ENCODE measurements around the gene DIAPH1. TPM values are rescaled to one million over a fixed set of nuclear protein-coding genes. Genes with fewer than 3 reads are reported as not detected.

The DIAPH1 gene
- total and polyA plus RNA-seq, 4 donors = 51.5 to 74.7 (median 70.9) TPM

- TF ChIP-seq HNF4G (IDR thresholded peaks at IDR 0.05) = no peak
These were observed 126.5 kb downstream of the DIAPH1 start (continued) for GRCh38 chr5:141492168-141492885.

GRCh38 chr5:141491323-141492167, 127.3 kb downstream of the DIAPH1 start:
- peaks cover 0 to 9% (median 4%) of the 10 kb centered on the region in 4 donors for H3K4me1 ChIP-seq (ENCODE audit: control insufficient read depth in 4 of 4, insufficient read depth in 4 of 4, low read length in 3 of 4)
- H3K9ac ChIP-seq (ENCODE audit: low read depth in 1 of 2, low read length in 2 of 2) = no peak overlapping the region
- DNase-seq (ENCODE audit: low spot score) = no peak

More at GRCh38 chr5:141491323-141492167, 127.3 kb downstream of the DIAPH1 start:
- Histone ChIP-seq H3K4me3 (ENCODE audit: low read depth in 1 of 3, low read length in 3 of 3) (peak overlapping the region in 1 of 3 donors; percentile 5), H3K36me3 (ENCODE audit: control insufficient read depth in 4 of 4, insufficient read depth in 3 of 4, low read depth in 1 of 4, low read length in 3 of 4) (no peaks in the 10 kb centered on the region), H3K27me3 (ENCODE audit: control insufficient read depth in 4 of 4, insufficient read depth in 4 of 4, low read length in 3 of 4) (no peaks in the 10 kb centered on the region), H3K9me3 (ENCODE audit: control insufficient read depth in 4 of 4, low read length in 3 of 4) (peaks cover 0 to 2% (median 0%) of the 10 kb centered on the region in 4 donors), H3K27ac (ENCODE audit: low read depth in 1 of 2, low read length in 2 of 2) (no peak overlapping the region)
- 28% methylated on average over 66 of the region's 66 CpGs for WGBS
- TF ChIP-seq FOXA1 (IDR thresholded peaks at IDR 0.05) (no peak), TAF1 (conservative IDR thresholded peaks at IDR 0.05) (no peak), FOXA2 (IDR thresholded peaks at IDR 0.05) (no peak), CTCF (IDR thresholded peaks at IDR 0.05; ENCODE audit: low read depth, low read length, missing input control) (no peak), EGR1 (IDR thresholded peaks at IDR 0.05; ENCODE audit: low read depth in 2 of 2) (no peak), RAD21 (IDR thresholded peaks at IDR 0.05) (no peak), HNF4G (IDR thresholded peaks at IDR 0.05) (no peak), YY1 (IDR thresholded peaks at IDR 0.05) (no peak), NR2F2 (IDR thresholded peaks at IDR 0.05) (no peak), ATF3 (IDR thresholded peaks at IDR 0.05) (no peak), JUND (IDR thresholded peaks at IDR 0.05) (no peak), HNF4A (conservative IDR thresholded peaks at IDR 0.05) (no peak), REST (IDR thresholded peaks at IDR 0.05) (no peak), GABPA (IDR thresholded peaks at IDR 0.05 in 1 of 2, conservative IDR thresholded peaks at IDR 0.05 in 1 of 2) (no peak), MAX (IDR thresholded peaks at IDR 0.05) (no peak), RXRA (IDR thresholded peaks at IDR 0.05) (no peak), SP1 (IDR thresholded peaks at IDR 0.05) (no peak), ZBTB33 (IDR thresholded peaks at IDR 0.05) (no peak)

Measured in liver (tissue), 9 donors.